PC-9 (cell line): ENCODE results near the gene BPIFB2. TPM values are rescaled to one million over a fixed set of nuclear protein-coding genes. Genes with fewer than 3 reads are reported as not detected.

Experiments
- BruUV-seq: library from RNA; stranded (reverse); fragments of 400-500 nt; replicated peaks from 2 replicates; lab custom pipeline; 2021; lab: Mats Ljungman, UMichigan
- CTCF ChIA-PET: fragments of 300-600 bp; sonication (Branson Sonifier 250); formaldehyde crosslinking; loops from one replicate; lab custom pipeline; 2022; ENCODE audit warnings: antibody characterized with exemption; lab: Charles Lee
- POLR2A ChIA-PET: fragments of 300-600 bp; sonication (Branson Sonifier 250); formaldehyde crosslinking; loops from one replicate; lab custom pipeline; 2022; ENCODE audit warnings: antibody characterized with exemption; ENCODE audit not compliant: unreplicated experiment; lab: Charles Lee
- DNase-seq, 2 experiments: peaks; one replicate each; pipeline versions ENCODE4 v3.0.0 to v3.0.0-alpha.2; 2015 to 2022; ENCODE audit warnings: mixed read lengths in 1 of 2
- H2AFZ ChIP-seq: fragments of 200-600 bp; sonication (generic); 2 replicates; pipeline ENCODE4 v1.8.1; 2017; ENCODE audit warnings: antibody characterized with exemption
- H3F3A ChIP-seq: fragments of 200-600 bp; sonication (generic); 2 replicates; pipeline ENCODE4 v1.8.1; 2017; ENCODE audit warnings: antibody characterized with exemption, mild to moderate bottlenecking, low read depth; ENCODE audit not compliant: insufficient read depth
- H3K27ac ChIP-seq: fragments of 200-600 bp; sonication (generic); 2 replicates; pipeline ENCODE4 v1.6.1; 2016; ENCODE audit warnings: mixed run types
- H3K27me3 ChIP-seq: fragments of 200-600 bp; sonication (generic); 2 replicates; pipeline ENCODE4 v1.6.1; 2016; ENCODE audit warnings: low read depth, mixed run types; ENCODE audit not compliant: insufficient read depth
- H3K36me3 ChIP-seq: fragments of 200-600 bp; sonication (generic); 2 replicates; pipeline ENCODE4 v1.6.1; 2016; ENCODE audit warnings: low read depth, mixed run types
- H3K4me1 ChIP-seq: fragments of 200-600 bp; sonication (generic); replicated peaks from 2 replicates; pipeline ENCODE4 v1.6.1; 2016; ENCODE audit warnings: mixed run types; ENCODE audit not compliant: insufficient read depth
- H3K4me2 ChIP-seq: fragments of 200-600 bp; sonication (generic); 2 replicates; pipeline ENCODE4 v1.6.1; 2017; ENCODE audit warnings: mixed run types
- H3K4me3 ChIP-seq: fragments of 200-600 bp; sonication (generic); 2 replicates; pipeline ENCODE4 v1.6.1; 2016; ENCODE audit warnings: mixed run types
- H3K79me2 ChIP-seq: fragments of 200-600 bp; sonication (generic); 2 replicates; pipeline ENCODE4 v1.6.1; 2017; ENCODE audit warnings: low read depth, mixed run types
- H3K9me2 ChIP-seq: fragments of 200-600 bp; sonication (generic); 2 replicates; pipeline ENCODE4 v1.8.1; 2017; ENCODE audit warnings: mild to moderate bottlenecking; ENCODE audit not compliant: insufficient read depth
- H3K9me3 ChIP-seq: fragments of 200-600 bp; sonication (generic); 2 replicates; pipeline ENCODE4 v1.8.1; 2016; ENCODE audit warnings: low read depth; ENCODE audit not compliant: insufficient read depth
- H4K20me1 ChIP-seq: fragments of 200-600 bp; sonication (generic); 2 replicates; pipeline ENCODE4 v1.8.1; 2017; ENCODE audit not compliant: insufficient read depth
- CTCF ChIP-seq: fragments of 200-600 bp; sonication (generic); conservative IDR thresholded peaks from 2 replicates; pipeline ENCODE4 v1.6.1; 2017; ENCODE audit warnings: mixed run types, antibody characterized with exemption, mild to moderate bottlenecking, moderate library complexity
- EZH2 ChIP-seq: fragments of 200-600 bp; sonication (generic); IDR thresholded peaks from 2 replicates; pipeline ENCODE4 v1.8.0; 2017; ENCODE audit warnings: antibody characterized with exemption, low read depth
- intact Hi-C: fragments of 100-400 bp; cut with micrococcal nuclease; formaldehyde crosslinking; loops from one replicate; pipeline ENCODE4 v1.10.0; 2022; ENCODE audit not compliant: unreplicated experiment
- total RNA-seq: library from RNA; stranded (reverse); gene quantifications from 2 replicates; pipeline ENCODE4 v1.2.3, GENCODE V29; 2021

Gene BPIFB2
- total RNA-seq, 1 experiment from 2014 or later: not detected

DNA sequence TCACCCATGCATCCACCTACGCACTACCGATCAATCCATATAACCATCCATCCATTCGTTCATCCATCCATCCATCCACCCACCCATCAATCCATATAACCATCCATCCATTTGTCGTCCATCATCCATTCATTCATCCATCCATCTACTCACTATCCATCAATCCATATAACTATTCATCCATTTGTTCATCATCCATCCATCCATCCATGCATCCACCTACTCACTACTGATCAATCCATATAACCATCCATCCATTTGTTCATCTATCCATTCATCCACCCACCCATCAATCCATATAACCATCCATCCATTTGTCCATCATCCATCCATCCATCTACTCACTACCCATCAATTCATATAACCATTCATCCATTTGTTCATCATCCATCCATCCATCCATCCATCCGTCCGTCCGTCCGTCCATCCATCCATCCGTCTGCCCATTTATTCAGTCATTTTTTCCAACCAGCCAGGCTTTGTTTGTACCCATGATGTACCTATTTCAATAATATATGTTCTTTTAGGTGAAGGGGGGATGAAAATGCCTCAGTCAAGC is 17.9 kb downstream of the BPIFB2 start:
- Histone ChIP-seq H4K20me1 (no peaks in the 10 kb centered on the region), H3K9me3 (no peaks in the 10 kb centered on the region), H3K4me1 (no peaks in the 10 kb centered on the region), H3K9me2 (no peaks in the 10 kb centered on the region), H3K27me3 (peaks cover 58% of the 10 kb centered on the region), H3F3A (no peaks in the 10 kb centered on the region), H3K4me3 (no peak overlapping the region), H2AFZ (no peak overlapping the region), H3K36me3 (no peaks in the 10 kb centered on the region), H3K4me2 (no peak overlapping the region), H3K27ac (no peak overlapping the region), H3K79me2 (no peaks in the 10 kb centered on the region)
- POLR2A ChIA-PET: no interaction called here
- TF ChIP-seq EZH2 (no peak), CTCF (no peak)
- no TSS peak for BruUV-seq
- no peak for DNase-seq
- CTCF ChIA-PET: no interaction called here
- intact Hi-C loops: no loop called here

- no peaks in the 10 kb centered on the region for H3K4me1 ChIP-seq
- H3K27ac ChIP-seq: no peak overlapping the region
- H3K9me2 ChIP-seq: no peaks in the 10 kb centered on the region
- H3K27me3 ChIP-seq: peaks cover 58% of the 10 kb centered on the region
- POLR2A ChIA-PET: no interaction called here
- no peaks in the 10 kb centered on the region for H3K36me3 ChIP-seq
- CTCF ChIA-PET: no interaction called here
- intact Hi-C loops: no loop called here
- no peak for DNase-seq
- H2AFZ ChIP-seq: no peak overlapping the region
- H3K4me2 ChIP-seq: no peak overlapping the region
- no peaks in the 10 kb centered on the region for H4K20me1 ChIP-seq
- H3F3A ChIP-seq: no peaks in the 10 kb centered on the region
- no peaks in the 10 kb centered on the region for H3K79me2 ChIP-seq
- H3K4me3 ChIP-seq: no peak overlapping the region
- no peaks in the 10 kb centered on the region for H3K9me3 ChIP-seq
- no TSS peak for BruUV-seq
- TF ChIP-seq CTCF (no peak), EZH2 (no peak)
These were observed 18.7 kb downstream of the BPIFB2 start for GRCh38 chr20:33026072-33026778.

GRCh38 chr20:33026779-33027759 is 19.6 kb downstream of the BPIFB2 start:
- no peak overlapping the region for H3K4me2 ChIP-seq
- no peak overlapping the region for H3K27ac ChIP-seq
- intact Hi-C loops: no loop called here
- BruUV-seq: no TSS peak
- TF ChIP-seq EZH2 (no peak), CTCF (no peak)
- no peaks in the 10 kb centered on the region for H3K36me3 ChIP-seq
- no peak overlapping the region for H3K4me3 ChIP-seq
- no peak for DNase-seq
- no peaks in the 10 kb centered on the region for H3K79me2 ChIP-seq
- H4K20me1 ChIP-seq: no peaks in the 10 kb centered on the region
- ChIA-PET CTCF (no interaction called here), POLR2A (no interaction called here)
- H3K27me3 ChIP-seq: peaks cover 61% of the 10 kb centered on the region
- no peaks in the 10 kb centered on the region for H3K4me1 ChIP-seq
- H3K9me3 ChIP-seq: no peaks in the 10 kb centered on the region
- H3K9me2 ChIP-seq: no peaks in the 10 kb centered on the region
- no peaks in the 10 kb centered on the region for H3F3A ChIP-seq
- H2AFZ ChIP-seq: no peak overlapping the region
